ENCODE results near the gene FUS. TPM values are rescaled to one million over a fixed set of nuclear protein-coding genes. Genes with fewer than 3 reads are reported as not detected.
A peak's percentile ranks its signal among the peaks of the same experiment; 100 is the strongest.

Gene FUS
- total and polyA plus RNA-seq, 9 of the 15 experiments (the other 6 are each of a cell fraction or from before 2014, with no cell fraction given), result 43.9 to 575 (median 87.2) TPM

GRCh38 chr16:31200821-31201568 is 21.1 kb downstream of the FUS start (continued):
- TF ChIP-seq ZNF740 (CRISPR knock-in tag; IDR thresholded peaks at IDR 0.05), result 0 out of 2 replicates have a peak, but pooled peaks have one; percentile 29
- no peak for TF ChIP-seq ZNF740 (tag; IDR thresholded peaks at IDR 0.05)

GRCh38 chr16:31201582-31202413 is 21.9 kb downstream of the FUS start:
- Histone ChIP-seq H3K9ac (ENCODE audit: insufficient read depth in 1 of 2, low read depth in 2 of 2, low read length in 2 of 2) (peak overlapping the region; percentile 13 to 91; a peak in 3 of 4 replicates), H2AFZ (ENCODE audit: low read depth, low read length) (peak overlapping the region; percentile 84), H3K79me2 (ENCODE audit: control insufficient read depth, insufficient read depth, low read length) (no peaks in the 10 kb centered on the region), H3K27me3 (ENCODE audit: control insufficient read depth in 2 of 2, insufficient read depth in 2 of 2, low read length in 2 of 2) (no peaks in the 10 kb centered on the region; a peak in 2 of 5 replicates), H3K4me3 (peak overlapping the region; percentile 45), H3K9me3 (replicated peaks; ENCODE audit: control insufficient read depth, insufficient read depth, low read depth, low read length) (no peaks in the 10 kb centered on the region), H3K4me2 (ENCODE audit: insufficient read depth, low read length) (peak overlapping the region; percentile 77), H3K27ac (ENCODE audit: extremely low read depth, low read depth, low read length) (no peak overlapping the region), H3K4me1 (replicated peaks in 1 of 2; ENCODE audit: control insufficient read depth in 2 of 2, insufficient read depth in 2 of 2, low read length in 2 of 2) (peaks cover 18 to 33% of the 10 kb centered on the region in 2 experiments), H3K9me1 (ENCODE audit: control insufficient read depth, insufficient read depth, low read length) (no peaks in the 10 kb centered on the region), H4K20me1 (replicated peaks; ENCODE audit: control insufficient read depth, insufficient read depth, low read length) (peaks cover 15% of the 10 kb centered on the region), H3K36me3 (ENCODE audit: control insufficient read depth, insufficient read depth, low read length) (peaks cover 6% of the 10 kb centered on the region; the same call in 2 of the 3 replicates)
- 20% methylated on average over 27 of the region's 35 CpGs for WGBS (ENCODE audit: insufficient coverage, low coverage, missing lambda C conversion rate)
- ChIA-PET CTCF (ENCODE audit: low intra/inter-chr PET ratio) (no interaction called here), POLR2A (interaction anchor here (0.6 to 6.2 kb wide), 14 partner anchors 8 to 199 kb away, joined by 3 to 33 read pairs (median 6); partner anchors contain the start of genes FUS, PYDC1 and TRIM72)
- in situ Hi-C loops (cut with MboI) (loop anchor here (5.0 kb wide), 1 partner anchor 91 kb away; no protein-coding TSS in a partner anchor), intact Hi-C loops (cut with micrococcal nuclease) (loop anchor here (2.0 to 10.0 kb wide), 4 partner anchors 51 to 663 kb away; no protein-coding TSS in a partner anchor)
- peak; percentile 52 for ATAC-seq
- BruUV-seq (replicated peaks), result TSS peak; percentile 73
- no peak for FAIRE-seq
- peak; percentile 37 to 68 (median 56) for DNase-seq (ENCODE audit: extremely low read depth in 1 of 4, low spot score in 3 of 4)
- TF ChIP-seq ZFP91 (CRISPR knock-in tag; IDR thresholded peaks at IDR 0.05) (0 out of 2 replicates have a peak, but pooled peaks have one; percentile 30), EGR1 (conservative IDR thresholded peaks at IDR 0.05) (peak; percentile 57), ZNF707 (CRISPR knock-in tag; conservative IDR thresholded peaks at IDR 0.05) (no peak), TOE1 (IDR thresholded peaks at IDR 0.05; ENCODE audit: borderline replicate concordance) (no peak), TOE1 (CRISPR knock-in tag; IDR thresholded peaks at IDR 0.05; ENCODE audit: borderline replicate concordance, low read depth) (peak; percentile 84; the same call in 1 of the 2 replicates), ZNF431 (CRISPR knock-in tag; IDR thresholded peaks at IDR 0.05) (0 out of 2 replicates have a peak, but pooled peaks have one; percentile 33), POLR2G (IDR thresholded peaks at IDR 0.05; ENCODE audit: low read depth, low read length) (peak; percentile 63), POLR2A (conservative IDR thresholded peaks at IDR 0.05) (peak; percentile 50), HBP1 (CRISPR knock-in tag; IDR thresholded peaks at IDR 0.05) (peak; percentile 29; the same call in 1 of the 2 replicates)
